ENCODE data around the gene SYT7. TPM values are rescaled to one million over a fixed set of nuclear protein-coding genes. Genes with fewer than 3 reads are reported as not detected.
"Not testable (repeated sequence)": the region's sequence is repeated elsewhere in the genome, so short reads cannot be mapped to it uniquely, and the experiment has no call there.

The SYT7 gene
- total RNA-seq, 4 donors from 2014 or later: 5.2 to 12.6 (median 8.8) TPM

DNA sequence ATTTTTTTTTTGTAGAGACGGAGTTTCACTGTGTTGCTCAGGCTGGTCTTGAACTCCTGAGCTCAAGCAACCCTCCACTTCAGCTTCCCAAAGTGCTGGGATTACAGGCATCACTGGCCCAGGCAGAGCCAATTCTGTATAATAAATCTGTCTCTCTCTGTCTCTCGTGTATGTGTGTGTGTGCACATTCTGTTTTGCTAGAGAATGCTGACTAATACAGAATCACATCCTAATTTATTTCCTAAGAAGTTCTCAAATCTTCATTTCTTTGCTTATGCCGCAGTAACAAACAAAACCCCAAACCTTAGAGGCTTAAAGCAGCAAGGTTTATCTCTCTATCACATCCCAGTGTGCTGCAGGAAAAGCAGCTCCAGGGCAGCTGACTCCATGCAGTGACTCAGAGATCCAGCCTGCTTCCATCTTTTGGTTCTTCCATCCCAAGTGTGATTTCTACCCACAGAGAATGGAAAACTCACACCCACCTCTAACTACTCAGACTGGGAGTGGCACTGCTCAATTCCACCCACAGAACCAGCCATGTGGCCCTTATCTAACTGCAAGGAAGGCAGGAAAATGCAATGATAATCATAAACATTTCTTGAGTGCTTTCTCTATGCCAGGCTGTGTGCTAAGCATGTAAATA lies 107.4 kb downstream of the SYT7 start:
- Histone ChIP-seq H3K4me1 (peaks cover 0 to 21% of the 10 kb centered on the region in 2 donors), H3K27me3 (no peaks in the 10 kb centered on the region), H3K27ac (peak overlapping the region in 1 of 3 donors; percentile 39), H3K9me3 (no peaks in the 10 kb centered on the region), H3K4me3 (replicated peaks in 1 of 3) (no peak overlapping the region), H3K36me3 (no peaks in the 10 kb centered on the region)
- no peak for DNase-seq
- no peak for TF ChIP-seq POLR2A (IDR thresholded peaks at IDR 0.05)
- TF ChIP-seq CTCF (IDR thresholded peaks at IDR 0.05): no peak
- WGBS, 2 donors: 89 to 91% methylated on average over 3 of the region's 3 CpGs
- intact Hi-C loops (cut with DNase I): no loop called here

DNA sequence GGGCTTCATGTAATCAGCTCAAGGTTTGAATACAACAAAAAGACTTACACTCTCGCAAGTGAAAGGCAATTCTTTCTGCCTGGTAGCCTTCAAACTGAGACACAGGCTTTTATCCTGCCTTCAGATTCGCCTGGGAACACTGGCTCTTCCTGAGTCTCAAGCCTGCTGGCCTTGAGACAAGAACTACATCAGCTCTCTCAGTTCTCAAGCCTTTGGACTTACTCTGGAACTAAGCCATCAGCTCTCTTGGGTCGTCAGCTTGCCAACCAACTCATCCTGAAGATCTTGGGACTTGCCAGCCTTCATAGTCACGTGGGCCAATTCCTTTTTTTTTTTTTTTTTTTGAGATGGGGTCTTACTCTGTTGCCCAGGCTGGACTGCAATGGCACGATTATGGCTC lies 108.0 kb downstream of the SYT7 start:
- Histone ChIP-seq H3K36me3 (no peaks in the 10 kb centered on the region), H3K4me1 (peaks cover 0 to 20% of the 10 kb centered on the region in 2 donors), H3K27ac (peak overlapping the region in 2 of 3 donors; percentile 76 to 87), H3K9me3 (no peaks in the 10 kb centered on the region), H3K27me3 (no peaks in the 10 kb centered on the region), H3K4me3 (replicated peaks in 1 of 3) (no peak overlapping the region)
- no peak for TF ChIP-seq CTCF (IDR thresholded peaks at IDR 0.05)
- no peak for TF ChIP-seq POLR2A (IDR thresholded peaks at IDR 0.05)
- 33 to 37% methylated on average over 5 of the region's 5 CpGs for WGBS, 2 donors
- peak; percentile 84 to 87 for DNase-seq
- intact Hi-C loops (cut with DNase I): no loop called here

GRCh38 chr11:61472282-61472681 lies 108.6 kb downstream of the SYT7 start:
- 59 to 63% methylated on average over 5 of the region's 5 CpGs for WGBS, 2 donors
- TF ChIP-seq POLR2A (IDR thresholded peaks at IDR 0.05) (no peak), CTCF (IDR thresholded peaks at IDR 0.05) (no peak)

GRCh38 chr11:61468002-61468401 lies 112.9 kb downstream of the SYT7 start:
- H3K4me1 ChIP-seq: peaks cover 0 to 10% of the 10 kb centered on the region in 2 donors
- no peaks in the 10 kb centered on the region for H3K9me3 ChIP-seq
- WGBS, 2 donors: 71 to 75% methylated on average over 7 of the region's 7 CpGs
- TF ChIP-seq POLR2A (IDR thresholded peaks at IDR 0.05) (no peak), CTCF (IDR thresholded peaks at IDR 0.05) (no peak)
- H3K36me3 ChIP-seq: no peaks in the 10 kb centered on the region
- H3K27ac ChIP-seq: no peak overlapping the region
- H3K27me3 ChIP-seq: no peaks in the 10 kb centered on the region
- DNase-seq: no peak
- intact Hi-C loops (cut with DNase I): no loop called here
- H3K4me3 ChIP-seq (replicated peaks in 1 of 3): no peak overlapping the region

More at GRCh38 chr11:61472282-61472681, 108.6 kb downstream of the SYT7 start:
- intact Hi-C loops (cut with DNase I): no loop called here
- H3K27me3 ChIP-seq: no peaks in the 10 kb centered on the region
- H3K4me3 ChIP-seq (replicated peaks in 1 of 3): no peak overlapping the region
- H3K27ac ChIP-seq: peak overlapping the region; percentile 64 to 87 (median 76)
- no peaks in the 10 kb centered on the region for H3K9me3 ChIP-seq
- H3K36me3 ChIP-seq: no peaks in the 10 kb centered on the region
- H3K4me1 ChIP-seq: peaks cover 0 to 14% of the 10 kb centered on the region in 2 donors
- peak; percentile 70 to 75 for DNase-seq

DNA sequence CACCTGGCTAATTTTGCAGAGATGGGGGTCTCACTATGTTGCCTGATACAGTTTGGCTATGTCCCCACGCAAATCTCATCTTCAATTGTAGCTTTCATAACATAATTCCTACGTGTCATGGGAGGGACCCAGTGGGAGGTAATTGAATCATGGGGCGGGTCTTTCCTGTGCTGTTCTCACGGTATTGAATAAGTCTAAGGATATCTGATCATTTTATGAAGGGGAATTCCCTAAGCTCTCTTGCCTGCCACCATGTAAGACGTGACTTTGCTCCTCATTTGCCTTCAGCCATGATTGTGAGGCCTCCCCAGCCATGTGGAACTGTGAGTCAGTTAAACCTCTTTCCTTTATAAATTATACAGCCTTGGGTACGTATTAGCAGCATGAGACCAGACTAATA lies 113.3 kb downstream of the SYT7 start:
- H3K4me1 ChIP-seq; H3K36me3 ChIP-seq; DNase-seq; H3K27ac ChIP-seq; H3K4me3 ChIP-seq (replicated peaks in 1 of 3); intact Hi-C loops (cut with DNase I); H3K9me3 ChIP-seq; H3K27me3 ChIP-seq: not testable (repeated sequence)
- WGBS, 2 donors: 86% methylated on average over 6 of the region's 6 CpGs

MicroRNAs within 50 kb of the gene (microRNA counts, 767-probe panel; counts per million panel counts)
- 1,581 to 1,911 counts per million in 2 donors for microRNA hsa-miR-4488

Small RNA genes lying within 50 kb of the gene (microRNA-seq; reads per million reads assigned to microRNA genes)
- gene MIR4488: not detected

Small RNA genes lying within 50 kb of the gene (small RNA-seq; reads per million reads assigned to genes)
- gene MIR4488: not detected

Other genes with a start within 250 kb of the SYT7 start
- gene DDB1, start 248.0 kb downstream of the SYT7 start, total RNA-seq: 100 to 1,000 TPM; 132 to 211 (median 182) TPM
- gene TKFC, start 247.8 kb downstream of the SYT7 start, total RNA-seq: 10 to 100 TPM; 27.0 to 62.8 (median 43.6) TPM
- 10 to 100 TPM; 39.3 to 62.8 (median 49.7) TPM for gene CYB561A3, start 219.2 kb downstream of the SYT7 start, total RNA-seq
- 10 to 100 TPM; 25.3 to 37.1 (median 31.5) TPM for gene TMEM138, start 218.7 kb downstream of the SYT7 start, total RNA-seq
- gene TMEM216, start 188.5 kb downstream of the SYT7 start, total RNA-seq: 10 to 100 TPM; 13.3 to 26.6 (median 21.0) TPM
- gene CPSF7, start 151.1 kb downstream of the SYT7 start, total RNA-seq: 10 to 100 TPM; 58.8 to 95.1 (median 72.8) TPM
- gene SDHAF2, start 151.0 kb downstream of the SYT7 start, total RNA-seq: 10 to 100 TPM; 41.0 to 74.3 (median 44.0) TPM
- gene LRRC10B, start 72.3 kb downstream of the SYT7 start, total RNA-seq: 1 to 10 TPM in 1 of 4 donors, under 1 TPM in 3; 0.22 to 3.0 (median 0.66) TPM
- 1 to 10 TPM; 1.7 to 2.8 (median 1.9) TPM for gene DAGLA, start 99.3 kb upstream of the SYT7 start, total RNA-seq
- under 1 TPM in 3 of 4 donors, not detected in 1; 0.11 to 0.83 (median 0.27) TPM for gene MYRF, start 171.6 kb upstream of the SYT7 start, total RNA-seq
- gene TMEM258, start 211.5 kb upstream of the SYT7 start, total RNA-seq: 10 to 100 TPM; 28.0 to 57.9 (median 48.1) TPM
- 1 to 10 TPM; 4.1 to 6.3 (median 5.2) TPM for gene FEN1, start 211.8 kb upstream of the SYT7 start, total RNA-seq
- gene FADS1, start 235.9 kb upstream of the SYT7 start, total RNA-seq: 10 to 100 TPM in 3 of 4 donors, 1 to 10 TPM in 1; 6.8 to 17.3 (median 13.9) TPM
- 1 to 10 TPM; 2.8 to 9.3 (median 7.0) TPM for gene FADS2, start 247.2 kb upstream of the SYT7 start, total RNA-seq

Data from thyroid gland (tissue), 4 donors.